ENCODE results near the gene TRERF1. TPM values are rescaled to one million over a fixed set of nuclear protein-coding genes. Genes with fewer than 3 reads are reported as not detected.

TRERF1 gene
- total and polyA plus RNA-seq, 2 experiments from 2014 or later = 3.2 to 5.1 TPM

DNA sequence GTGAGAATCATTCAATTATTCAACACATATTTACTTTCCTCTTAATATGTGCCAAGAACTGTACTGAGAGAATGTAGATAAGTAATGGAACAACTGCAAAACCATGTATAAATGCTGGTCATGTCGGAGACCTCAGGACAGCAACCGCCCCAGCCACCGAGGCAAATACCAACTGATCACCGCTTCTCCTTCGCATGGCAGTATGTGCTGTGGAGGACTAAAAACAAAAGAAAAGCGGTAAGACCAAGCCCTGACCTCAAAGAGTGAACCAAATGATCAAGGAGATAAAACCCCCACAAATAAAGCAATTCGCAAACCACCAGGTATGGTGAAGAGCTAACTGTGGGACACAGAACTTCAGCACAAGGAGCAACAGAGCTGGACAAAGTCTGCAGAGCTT lies 104.3 kb downstream of the TRERF1 start:
- Histone ChIP-seq H2AFZ (no peak overlapping the region), H3K27ac (no peak overlapping the region), H4K20me1 (ENCODE audit: insufficient read depth, poor library complexity, severe bottlenecking) (peaks cover 3% of the 10 kb centered on the region), H3K9me2 (replicated peaks; ENCODE audit: insufficient read depth) (no peaks in the 10 kb centered on the region), H3K9me3 (ENCODE audit: low read depth) (no peaks in the 10 kb centered on the region), H3K36me3 (replicated peaks; ENCODE audit: insufficient read depth, low read depth) (no peaks in the 10 kb centered on the region), H3K27me3 (no peaks in the 10 kb centered on the region), H3K4me3 (no peak overlapping the region), H3K4me2 (no peak overlapping the region), H3K4me1 (ENCODE audit: insufficient read depth) (peaks cover 10% of the 10 kb centered on the region), H3K79me2 (no peaks in the 10 kb centered on the region)
- DNase-seq (ENCODE audit: low spot score) = no peak
- TF ChIP-seq EZH2phosphoT487 (IDR thresholded peaks at IDR 0.05; ENCODE audit: low read depth, severe bottlenecking, unreplicated experiment) = no peak
- TF ChIP-seq, protein P1, sequence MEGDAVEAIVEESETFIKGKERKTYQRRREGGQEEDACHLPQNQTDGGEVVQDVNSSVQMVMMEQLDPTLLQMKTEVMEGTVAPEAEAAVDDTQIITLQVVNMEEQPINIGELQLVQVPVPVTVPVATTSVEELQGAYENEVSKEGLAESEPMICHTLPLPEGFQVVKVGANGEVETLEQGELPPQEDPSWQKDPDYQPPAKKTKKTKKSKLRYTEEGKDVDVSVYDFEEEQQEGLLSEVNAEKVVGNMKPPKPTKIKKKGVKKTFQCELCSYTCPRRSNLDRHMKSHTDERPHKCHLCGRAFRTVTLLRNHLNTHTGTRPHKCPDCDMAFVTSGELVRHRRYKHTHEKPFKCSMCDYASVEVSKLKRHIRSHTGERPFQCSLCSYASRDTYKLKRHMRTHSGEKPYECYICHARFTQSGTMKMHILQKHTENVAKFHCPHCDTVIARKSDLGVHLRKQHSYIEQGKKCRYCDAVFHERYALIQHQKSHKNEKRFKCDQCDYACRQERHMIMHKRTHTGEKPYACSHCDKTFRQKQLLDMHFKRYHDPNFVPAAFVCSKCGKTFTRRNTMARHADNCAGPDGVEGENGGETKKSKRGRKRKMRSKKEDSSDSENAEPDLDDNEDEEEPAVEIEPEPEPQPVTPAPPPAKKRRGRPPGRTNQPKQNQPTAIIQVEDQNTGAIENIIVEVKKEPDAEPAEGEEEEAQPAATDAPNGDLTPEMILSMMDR (IDR thresholded peaks at IDR 0.05; ENCODE audit: poor library complexity) = no peak
- TF ChIP-seq EZH2 (IDR thresholded peaks at IDR 0.05; ENCODE audit: borderline replicate concordance) = no peak
- WGBS (ENCODE audit: low lambda C conversion rate, missing lambda C conversion rate) = 96% methylated on average over 7 of the region's 7 CpGs

DNA sequence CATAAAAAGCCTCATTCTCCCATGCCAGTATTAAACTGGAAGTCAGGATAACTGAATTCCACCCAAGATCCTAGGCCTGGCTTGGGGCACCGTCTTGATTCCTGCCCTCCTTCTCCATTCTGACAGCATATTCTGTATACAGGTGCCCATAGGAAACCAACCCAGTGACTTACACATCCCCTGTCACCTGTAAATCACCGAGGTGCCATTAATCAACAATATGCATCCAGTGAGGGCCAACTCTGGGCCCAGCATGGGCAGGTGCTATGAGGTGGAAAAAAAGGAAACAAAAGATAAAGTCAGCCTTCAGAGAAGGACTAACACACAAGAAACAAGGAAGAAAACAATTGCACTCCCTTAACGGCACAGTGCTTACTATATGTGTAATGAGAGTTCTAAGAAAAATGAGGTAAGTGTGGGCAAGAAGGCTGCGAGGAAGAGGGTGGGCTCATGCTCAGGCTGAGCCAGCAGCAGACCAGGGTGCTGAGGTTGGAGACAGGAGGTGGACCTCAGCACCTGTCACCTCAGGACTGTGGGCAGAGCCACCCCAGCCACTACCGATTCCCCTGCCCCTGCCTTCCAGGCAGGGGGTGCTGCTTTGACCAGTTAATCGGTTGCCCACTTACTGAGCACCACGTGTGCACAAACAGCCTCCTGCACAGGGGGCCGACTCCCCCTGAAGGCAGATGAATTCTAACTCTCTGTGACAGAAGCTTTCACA lies 105.9 kb downstream of the TRERF1 start:
- H3K27ac ChIP-seq = no peak overlapping the region
- peaks cover 10% of the 10 kb centered on the region for H3K4me1 ChIP-seq (ENCODE audit: insufficient read depth)
- H3K9me3 ChIP-seq (ENCODE audit: low read depth) = no peaks in the 10 kb centered on the region
- H3K4me2 ChIP-seq = no peak overlapping the region
- H3K79me2 ChIP-seq = peaks cover 5% of the 10 kb centered on the region
- no peaks in the 10 kb centered on the region for H3K36me3 ChIP-seq (replicated peaks; ENCODE audit: insufficient read depth, low read depth)
- peaks cover under 1% of the 10 kb centered on the region for H4K20me1 ChIP-seq (ENCODE audit: insufficient read depth, poor library complexity, severe bottlenecking)
- H3K4me3 ChIP-seq = no peak overlapping the region
- TF ChIP-seq EZH2phosphoT487 (IDR thresholded peaks at IDR 0.05; ENCODE audit: low read depth, severe bottlenecking, unreplicated experiment) (no peak), EZH2 (IDR thresholded peaks at IDR 0.05; ENCODE audit: borderline replicate concordance) (no peak)
- TF ChIP-seq, protein P1 (IDR thresholded peaks at IDR 0.05; ENCODE audit: poor library complexity) = no peak
- DNase-seq (ENCODE audit: low spot score) = no peak
- no peak overlapping the region for H2AFZ ChIP-seq
- no peaks in the 10 kb centered on the region for H3K27me3 ChIP-seq
- H3K9me2 ChIP-seq (replicated peaks; ENCODE audit: insufficient read depth) = no peaks in the 10 kb centered on the region
- 87% methylated on average over 8 of the region's 8 CpGs for WGBS (ENCODE audit: low lambda C conversion rate, missing lambda C conversion rate)

DNA sequence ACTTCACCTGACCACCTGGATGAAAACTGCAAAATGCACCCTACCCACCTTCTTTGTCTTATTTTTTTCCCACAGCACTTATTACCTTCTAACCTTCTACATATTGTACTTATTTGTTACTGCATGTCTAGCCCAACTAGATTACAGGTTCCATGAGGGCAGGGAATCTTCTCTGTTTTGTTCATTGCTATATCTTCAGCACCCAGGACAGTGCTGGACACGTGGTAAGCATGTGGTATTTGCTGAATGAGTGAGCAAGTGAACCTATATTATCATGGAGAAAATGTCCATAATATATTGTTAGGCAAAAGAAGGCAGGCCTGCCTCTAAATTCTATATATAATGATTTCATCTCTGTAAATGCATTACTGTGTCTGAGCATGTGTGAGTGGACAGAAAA lies 107.0 kb downstream of the TRERF1 start:
- Histone ChIP-seq H3K27ac (no peak overlapping the region), H3K9me2 (replicated peaks; ENCODE audit: insufficient read depth) (no peaks in the 10 kb centered on the region), H3K79me2 (peaks cover 9% of the 10 kb centered on the region), H3K27me3 (no peaks in the 10 kb centered on the region), H4K20me1 (ENCODE audit: insufficient read depth, poor library complexity, severe bottlenecking) (no peaks in the 10 kb centered on the region), H3K4me2 (no peak overlapping the region), H3K36me3 (replicated peaks; ENCODE audit: insufficient read depth, low read depth) (no peaks in the 10 kb centered on the region), H3K4me1 (ENCODE audit: insufficient read depth) (no peaks in the 10 kb centered on the region), H3K9me3 (ENCODE audit: low read depth) (no peaks in the 10 kb centered on the region), H2AFZ (no peak overlapping the region), H3K4me3 (no peak overlapping the region)
- no peak for DNase-seq (ENCODE audit: low spot score)
- 67% methylated on average over 1 of the region's 1 CpG for WGBS (ENCODE audit: low lambda C conversion rate, missing lambda C conversion rate)
- TF ChIP-seq EZH2 (IDR thresholded peaks at IDR 0.05; ENCODE audit: borderline replicate concordance) (no peak), EZH2phosphoT487 (IDR thresholded peaks at IDR 0.05; ENCODE audit: low read depth, severe bottlenecking, unreplicated experiment) (no peak)
- TF ChIP-seq, protein P1 (IDR thresholded peaks at IDR 0.05; ENCODE audit: poor library complexity) = no peak
